Activated naive CD4-positive, alpha-beta T cell treated with anti-CD3 and anti-CD28 coated beads, Interleukin-2, amount 10 ng/mL, durations not matched to agents 7 days and 5 days (primary cell): ENCODE results near the gene NFE2.

Experiments used
- CTCF ChIA-PET: fragments of 350-600 bp; sonication (Branson Sonifier 250); formaldehyde crosslinking; loops from one replicate; lab custom pipeline; 2021; ENCODE audit warnings: antibody characterized with exemption; lab: Charles Lee
- DNase-seq: peaks from one replicate; pipeline ENCODE4 v3.0.0-alpha.2; 2020
- H3K27ac Mint-ChIP-seq: one replicate; pipeline ENCODE4 v1.8.0; 2021; ENCODE audit warnings: mild to moderate bottlenecking, moderate library complexity, mixed read lengths
- H3K27me3 Mint-ChIP-seq: one replicate; pipeline ENCODE4 v1.8.0; 2021; ENCODE audit warnings: mild to moderate bottlenecking, mixed read lengths
- H3K36me3 Mint-ChIP-seq: one replicate; pipeline ENCODE4 v1.8.0; 2021; ENCODE audit warnings: mixed read lengths
- H3K4me1 Mint-ChIP-seq: one replicate; pipeline ENCODE4 v1.8.0; 2021; ENCODE audit warnings: mixed read lengths
- H3K4me3 Mint-ChIP-seq: one replicate; pipeline ENCODE4 v1.8.0; 2021; ENCODE audit warnings: mild to moderate bottlenecking, moderate library complexity, mixed read lengths
- H3K9me3 Mint-ChIP-seq: one replicate; pipeline ENCODE4 v1.8.0; 2021; ENCODE audit warnings: mixed read lengths

The NFE2 gene

GRCh38 chr12:54265364-54265812, 35.4 kb downstream of the NFE2 start:
- H3K36me3 Mint-ChIP-seq = peaks cover 25% of the 10 kb centered on the region
- DNase-seq = no peak
- no peaks in the 10 kb centered on the region for H3K27me3 Mint-ChIP-seq
- H3K27ac Mint-ChIP-seq = no peak overlapping the region
- peaks cover 14% of the 10 kb centered on the region for H3K4me1 Mint-ChIP-seq
- CTCF ChIA-PET = interaction anchor here (0.6 to 1.3 kb wide), 4 partner anchors 14 to 35 kb away, joined by 3 to 6 read pairs (median 4); no protein-coding TSS in a partner anchor
- no peaks in the 10 kb centered on the region for H3K9me3 Mint-ChIP-seq
- H3K4me3 Mint-ChIP-seq = no peak overlapping the region

- CTCF ChIA-PET = interaction anchor here (0.8 to 2.0 kb wide), 3 partner anchors 10 to 55 kb away, joined by 3 to 7 read pairs (median 3); no protein-coding TSS in a partner anchor
- DNase-seq = no peak
- Mint-ChIP-seq H3K9me3 (no peaks in the 10 kb centered on the region), H3K4me3 (no peak overlapping the region), H3K4me1 (peaks cover 23% of the 10 kb centered on the region), H3K27me3 (no peaks in the 10 kb centered on the region), H3K27ac (no peak overlapping the region), H3K36me3 (peaks cover 25% of the 10 kb centered on the region)
These were observed 38.4 kb downstream of the NFE2 start for GRCh38 chr12:54262403-54262925.

- CTCF ChIA-PET = interaction anchor here (0.8 to 2.0 kb wide), 4 partner anchors 10 to 54 kb away, joined by 3 to 7 read pairs (median 3); no protein-coding TSS in a partner anchor
- H3K4me3 Mint-ChIP-seq = no peak overlapping the region
These were observed 38.9 kb downstream of the NFE2 start for GRCh38 chr12:54261815-54262402.

GRCh38 chr12:54259194-54260011, 41.4 kb downstream of the NFE2 start:
- Mint-ChIP-seq H3K27ac (peak overlapping the region; percentile 5), H3K4me3 (no peak overlapping the region), H3K4me1 (peaks cover 22% of the 10 kb centered on the region), H3K27me3 (no peaks in the 10 kb centered on the region), H3K9me3 (no peaks in the 10 kb centered on the region), H3K36me3 (peaks cover 31% of the 10 kb centered on the region)
- CTCF ChIA-PET = interaction anchor here (0.5 to 1.5 kb wide), 5 partner anchors 8 to 78 kb away, joined by 3 to 5 read pairs (median 3); no protein-coding TSS in a partner anchor
- DNase-seq = peak; percentile 53

More at GRCh38 chr12:54261815-54262402, 38.9 kb downstream of the NFE2 start:
- no peaks in the 10 kb centered on the region for H3K9me3 Mint-ChIP-seq
- H3K27me3 Mint-ChIP-seq = no peaks in the 10 kb centered on the region
- DNase-seq = no peak
- H3K4me1 Mint-ChIP-seq = peaks cover 22% of the 10 kb centered on the region
- peaks cover 27% of the 10 kb centered on the region for H3K36me3 Mint-ChIP-seq
- H3K27ac Mint-ChIP-seq = no peak overlapping the region

GRCh38 chr12:54258201-54258681, 42.6 kb downstream of the NFE2 start:
- CTCF ChIA-PET = interaction anchor here (0.6 to 1.5 kb wide), 4 partner anchors 13 to 79 kb away, joined by 3 to 4 read pairs (median 3); no protein-coding TSS in a partner anchor
- Mint-ChIP-seq H3K9me3 (no peaks in the 10 kb centered on the region), H3K4me3 (no peak overlapping the region), H3K27ac (no peak overlapping the region), H3K4me1 (peaks cover 22% of the 10 kb centered on the region), H3K36me3 (peaks cover 32% of the 10 kb centered on the region), H3K27me3 (no peaks in the 10 kb centered on the region)
- no peak for DNase-seq

- H3K27ac Mint-ChIP-seq = no peak overlapping the region
- H3K9me3 Mint-ChIP-seq = no peaks in the 10 kb centered on the region
- no peak overlapping the region for H3K4me3 Mint-ChIP-seq
- no peaks in the 10 kb centered on the region for H3K27me3 Mint-ChIP-seq
- peaks cover 36% of the 10 kb centered on the region for H3K36me3 Mint-ChIP-seq
- CTCF ChIA-PET = interaction anchor here (1.5 kb wide), 1 partner anchor 37 kb away, joined by 4 read pairs; no protein-coding TSS in a partner anchor
- no peak for DNase-seq
- H3K4me1 Mint-ChIP-seq = peaks cover 22% of the 10 kb centered on the region
These were observed 43.5 kb downstream of the NFE2 start for GRCh38 chr12:54257332-54257731.

- H3K27ac Mint-ChIP-seq = no peak overlapping the region
- CTCF ChIA-PET = interaction anchor here (0.9 to 2.0 kb wide), 6 partner anchors 10 to 52 kb away, joined by 3 to 5 read pairs (median 4); no protein-coding TSS in a partner anchor
- no peaks in the 10 kb centered on the region for H3K27me3 Mint-ChIP-seq
- peaks cover 7% of the 10 kb centered on the region for H3K4me1 Mint-ChIP-seq
- no peaks in the 10 kb centered on the region for H3K9me3 Mint-ChIP-seq
- peaks cover 59% of the 10 kb centered on the region for H3K36me3 Mint-ChIP-seq
- DNase-seq = no peak
- no peak overlapping the region for H3K4me3 Mint-ChIP-seq
These were observed 47.6 kb downstream of the NFE2 start for GRCh38 chr12:54253240-54253639.

- DNase-seq = peak; percentile 27
- Mint-ChIP-seq H3K36me3 (peaks cover 52% of the 10 kb centered on the region), H3K4me3 (no peak overlapping the region), H3K4me1 (peaks cover 4% of the 10 kb centered on the region), H3K9me3 (no peaks in the 10 kb centered on the region), H3K27me3 (no peaks in the 10 kb centered on the region), H3K27ac (peak overlapping the region; percentile 63)
- CTCF ChIA-PET = interaction anchor here (0.7 to 1.5 kb wide), 23 partner anchors 8 to 142 kb away, joined by 3 to 8 read pairs (median 4); no protein-coding TSS in a partner anchor
These were observed 49.0 kb downstream of the NFE2 start for GRCh38 chr12:54251667-54252284.

- Mint-ChIP-seq H3K4me3 (no peak overlapping the region), H3K9me3 (no peaks in the 10 kb centered on the region), H3K27me3 (no peaks in the 10 kb centered on the region), H3K27ac (no peak overlapping the region), H3K4me1 (peaks cover 4% of the 10 kb centered on the region), H3K36me3 (peaks cover 48% of the 10 kb centered on the region)
- CTCF ChIA-PET = interaction anchor here (0.9 to 1.0 kb wide), 2 partner anchors 16 to 119 kb away, joined by 3 to 4 read pairs; no protein-coding TSS in a partner anchor
- no peak for DNase-seq
These were observed 51.3 kb downstream of the NFE2 start for GRCh38 chr12:54249489-54249888.

GRCh38 chr12:54246011-54246641, 54.7 kb downstream of the NFE2 start:
- CTCF ChIA-PET = no interaction called here
- Mint-ChIP-seq H3K9me3 (no peaks in the 10 kb centered on the region), H3K4me1 (peaks cover 9% of the 10 kb centered on the region), H3K36me3 (peaks cover 45% of the 10 kb centered on the region), H3K4me3 (no peak overlapping the region), H3K27ac (no peak overlapping the region), H3K27me3 (no peaks in the 10 kb centered on the region)
- DNase-seq = no peak
